IgD-negative memory B cell (primary cell): ENCODE measurements around the gene FNDC3B. TPM values are rescaled to one million over a fixed set of nuclear protein-coding genes. Genes with fewer than 3 reads are reported as not detected.

Source experiments
- H3K27ac Mint-ChIP-seq, 3 donors: one replicate each; pipeline ENCODE4 v1.8.0; 2020 to 2022; ENCODE audit warnings: mild to moderate bottlenecking in 3 of 3, mixed read lengths in 3 of 3, moderate library complexity in 1 of 3
- H3K27me3 Mint-ChIP-seq: one replicate; pipeline ENCODE4 v1.8.0; 2021; ENCODE audit warnings: mixed read lengths
- H3K36me3 Mint-ChIP-seq: one replicate; pipeline ENCODE4 v1.8.0; 2020; ENCODE audit warnings: mild to moderate bottlenecking, mixed read lengths
- H3K4me1 Mint-ChIP-seq, 3 donors: one replicate each; pipeline ENCODE4 v1.8.0; 2020 to 2022; ENCODE audit warnings: mixed read lengths in 3 of 3, mild to moderate bottlenecking in 1 of 3
- H3K4me3 Mint-ChIP-seq, 4 donors: one replicate each; pipeline ENCODE4 v1.8.0; 2020 to 2022; ENCODE audit warnings: mild to moderate bottlenecking in 4 of 4, mixed read lengths in 4 of 4, moderate library complexity in 3 of 4
- H3K9me3 Mint-ChIP-seq, 3 donors: one replicate each; pipeline ENCODE4 v1.8.0; 2020 to 2021; ENCODE audit warnings: mixed read lengths in 3 of 3, mild to moderate bottlenecking in 1 of 3
- polyA plus RNA-seq: library from polyadenylated mRNA; unstranded; fragments of 300-500 nt; fragmentation: Illumina TruSeq; gene quantifications from one replicate; pipeline ENCODE4 v1.2.3, GENCODE V29; 2021

The FNDC3B gene
- polyA plus RNA-seq, 1 donor from 2014 or later = 3.5 TPM

DNA sequence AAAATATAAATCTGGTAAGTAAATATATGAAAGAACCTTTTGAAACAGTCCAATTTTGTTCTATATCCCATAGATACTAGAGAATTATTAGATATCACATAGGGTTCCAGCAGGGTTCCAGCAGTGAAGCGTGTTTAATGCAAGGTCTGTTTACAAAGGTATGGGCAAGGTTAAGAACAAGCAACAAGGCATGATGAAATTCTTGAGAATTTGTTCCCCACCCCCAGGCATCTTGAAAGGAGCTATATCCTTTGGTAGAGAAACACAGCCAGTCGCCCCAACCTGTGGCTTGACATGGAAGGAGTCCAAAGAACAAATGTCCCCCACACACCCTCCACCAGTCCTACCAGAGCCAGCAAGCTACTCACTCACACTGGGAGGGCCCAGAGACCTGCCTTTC, 18.6 kb upstream of the FNDC3B start:
- H3K27ac Mint-ChIP-seq = no peak overlapping the region
- no peak overlapping the region for H3K4me3 Mint-ChIP-seq
- no peaks in the 10 kb centered on the region for H3K36me3 Mint-ChIP-seq
- no peaks in the 10 kb centered on the region for H3K27me3 Mint-ChIP-seq
- peaks cover 0 to 2% (median 0%) of the 10 kb centered on the region in 3 donors for H3K4me1 Mint-ChIP-seq
- H3K9me3 Mint-ChIP-seq = no peaks in the 10 kb centered on the region

DNA sequence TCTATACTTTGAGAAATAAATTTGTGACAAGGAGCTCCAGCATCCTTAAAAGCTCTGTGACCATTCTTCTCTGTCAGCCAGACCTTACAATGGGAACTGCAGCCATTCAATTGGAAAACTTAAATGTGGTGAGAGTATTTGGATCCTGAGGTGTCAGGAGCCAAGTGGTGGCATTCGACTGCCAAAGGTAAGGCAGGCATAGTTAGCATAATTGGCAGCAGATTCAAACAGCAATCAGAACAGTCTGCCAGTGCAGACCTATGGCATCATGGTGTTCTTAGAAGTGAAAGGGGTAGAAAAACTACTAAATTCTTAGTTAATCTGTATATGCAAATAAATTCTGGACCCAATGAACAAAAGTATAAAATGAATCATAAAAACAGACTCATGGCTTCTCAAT, 18.2 kb upstream of the FNDC3B start:
- H3K9me3 Mint-ChIP-seq = no peaks in the 10 kb centered on the region
- no peaks in the 10 kb centered on the region for H3K27me3 Mint-ChIP-seq
- H3K4me1 Mint-ChIP-seq = peaks cover 0 to 2% (median 0%) of the 10 kb centered on the region in 3 donors
- no peaks in the 10 kb centered on the region for H3K36me3 Mint-ChIP-seq
- H3K4me3 Mint-ChIP-seq = no peak overlapping the region
- H3K27ac Mint-ChIP-seq = no peak overlapping the region

DNA sequence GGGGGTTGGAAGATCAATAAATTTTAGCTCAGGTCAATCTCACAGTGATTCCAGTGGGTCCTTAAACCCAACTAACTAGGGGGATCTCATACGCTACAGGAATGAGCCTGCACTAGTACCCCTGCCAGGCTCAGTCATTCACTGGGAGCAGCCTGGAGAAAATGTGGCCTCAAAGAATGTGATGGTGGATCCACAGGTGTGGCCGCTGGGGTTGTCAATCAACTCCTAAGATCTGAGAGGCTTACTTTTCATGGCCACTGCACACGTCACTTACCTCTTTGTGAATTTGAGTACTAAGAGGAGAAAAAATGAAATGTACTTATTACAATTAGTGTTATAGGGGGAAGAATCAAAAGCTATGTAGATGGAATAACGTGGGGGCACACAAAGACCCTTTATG, 17.5 kb upstream of the FNDC3B start:
- no peak overlapping the region for H3K27ac Mint-ChIP-seq
- no peaks in the 10 kb centered on the region for H3K27me3 Mint-ChIP-seq

DNA sequence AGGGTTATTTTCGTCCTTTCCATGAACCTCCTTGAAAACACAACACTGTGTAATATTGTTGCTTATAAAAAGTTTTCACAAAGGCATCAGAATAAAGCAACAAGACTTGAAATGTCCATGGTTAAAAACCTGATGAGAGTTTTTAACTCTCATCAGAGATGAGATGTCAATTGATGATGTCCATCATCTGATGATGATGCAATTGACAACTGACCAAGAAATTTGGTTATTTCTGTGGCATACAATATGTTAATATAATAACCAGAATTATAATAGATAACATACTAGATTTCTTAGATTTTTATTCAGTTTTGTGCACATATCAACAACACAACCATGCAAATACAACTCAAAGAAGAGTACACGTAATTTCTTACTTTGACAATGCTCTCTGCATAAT, 15.5 kb upstream of the FNDC3B start:
- Mint-ChIP-seq H3K27me3 (peaks cover 3% of the 10 kb centered on the region), H3K9me3 (no peaks in the 10 kb centered on the region), H3K4me3 (no peak overlapping the region), H3K4me1 (peaks cover 0 to 2% (median 0%) of the 10 kb centered on the region in 3 donors), H3K36me3 (no peaks in the 10 kb centered on the region), H3K27ac (no peak overlapping the region)

More for the DNA sequence above, 17.5 kb upstream of the FNDC3B start:
- Mint-ChIP-seq H3K4me1 (peaks cover 0 to 2% (median 0%) of the 10 kb centered on the region in 3 donors), H3K4me3 (no peak overlapping the region), H3K9me3 (no peaks in the 10 kb centered on the region), H3K36me3 (no peaks in the 10 kb centered on the region)

DNA sequence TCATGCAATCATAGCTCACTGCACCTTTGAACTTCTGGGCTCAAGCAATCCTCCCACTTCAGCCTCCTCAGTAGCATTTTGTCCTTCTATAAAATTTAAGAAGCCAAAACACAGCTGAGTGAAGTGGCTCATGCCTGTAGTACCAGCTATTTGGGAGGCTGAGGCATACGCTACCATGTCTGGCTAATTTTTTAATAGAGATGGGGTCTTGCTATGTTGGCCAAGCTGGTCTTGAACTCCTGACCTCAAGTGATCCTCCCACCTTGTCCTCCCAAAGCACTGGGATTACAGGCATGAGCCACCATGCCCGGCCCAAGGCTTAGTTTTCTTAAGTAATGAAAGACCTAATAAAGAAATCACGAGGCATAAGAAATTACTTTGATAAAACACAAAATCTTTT, 14.7 kb upstream of the FNDC3B start:
- Mint-ChIP-seq H3K36me3 (no peaks in the 10 kb centered on the region), H3K4me1 (peaks cover 0 to 2% (median 0%) of the 10 kb centered on the region in 3 donors), H3K9me3 (no peaks in the 10 kb centered on the region), H3K4me3 (no peak overlapping the region), H3K27me3 (peaks cover 3% of the 10 kb centered on the region), H3K27ac (no peak overlapping the region)

DNA sequence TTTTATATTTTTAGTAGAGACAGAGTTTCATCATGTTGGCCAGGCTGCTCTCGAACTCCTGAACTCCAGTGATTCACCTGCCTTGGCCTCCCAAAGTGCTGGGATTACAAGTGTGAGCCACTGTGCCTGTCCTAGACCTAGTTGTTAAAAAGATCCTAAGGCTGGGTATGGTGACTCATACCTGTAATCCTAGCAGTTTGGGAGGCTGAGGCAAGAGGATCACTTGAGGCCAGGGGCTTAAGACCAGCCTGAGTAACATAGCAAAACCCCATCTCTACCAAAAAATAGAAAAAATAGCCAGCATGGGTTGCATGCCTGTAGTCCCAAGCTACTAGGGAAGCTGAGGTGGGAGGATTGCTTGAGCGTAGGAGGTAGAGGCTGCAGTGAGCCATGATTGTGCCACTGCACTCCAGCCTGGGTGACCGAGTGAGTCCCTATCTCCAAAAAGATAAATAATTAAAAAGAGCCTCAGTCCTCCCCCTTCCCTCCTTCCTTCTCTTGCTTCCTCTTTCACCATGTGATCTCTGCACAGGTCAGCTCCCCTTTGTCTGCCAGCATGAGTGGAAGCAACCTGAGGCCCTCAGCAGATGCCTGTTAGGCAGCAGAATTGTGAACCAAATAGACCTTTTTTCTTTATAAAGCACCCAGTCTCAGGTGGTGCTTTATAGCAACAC, 9.8 kb upstream of the FNDC3B start:
- Mint-ChIP-seq H3K27ac (peak overlapping the region in 1 of 3 donors; percentile 18), H3K9me3 (peaks cover 0 to 3% (median 0%) of the 10 kb centered on the region in 3 donors), H3K27me3 (peaks cover 18% of the 10 kb centered on the region), H3K4me1 (no peaks in the 10 kb centered on the region), H3K4me3 (no peak overlapping the region), H3K36me3 (no peaks in the 10 kb centered on the region)

DNA sequence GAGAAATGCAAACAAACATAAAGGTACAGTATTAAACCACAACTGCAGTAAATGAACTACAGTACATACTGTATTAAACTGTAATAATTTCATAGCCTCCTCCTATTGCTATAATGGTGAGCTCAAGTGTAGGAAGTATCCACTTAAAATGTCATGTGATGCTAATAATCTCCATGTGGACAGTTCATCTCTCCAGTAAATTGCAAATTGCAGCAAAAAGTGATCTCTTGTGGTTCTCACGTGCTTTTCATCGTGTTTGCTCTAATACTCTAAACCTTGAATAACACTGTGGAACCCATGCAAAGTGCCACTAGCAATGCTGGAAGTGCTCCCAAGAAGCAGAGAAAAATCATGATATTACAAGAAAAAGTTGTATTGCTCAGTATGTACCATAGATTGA, 9.2 kb upstream of the FNDC3B start:
- H3K27ac Mint-ChIP-seq = no peak overlapping the region
- no peaks in the 10 kb centered on the region for H3K36me3 Mint-ChIP-seq
- peaks cover 0 to 1% (median 0%) of the 10 kb centered on the region in 3 donors for H3K4me1 Mint-ChIP-seq
- peaks cover 0 to 5% (median 0%) of the 10 kb centered on the region in 3 donors for H3K9me3 Mint-ChIP-seq
- no peak overlapping the region for H3K4me3 Mint-ChIP-seq
- peaks cover 21% of the 10 kb centered on the region for H3K27me3 Mint-ChIP-seq

DNA sequence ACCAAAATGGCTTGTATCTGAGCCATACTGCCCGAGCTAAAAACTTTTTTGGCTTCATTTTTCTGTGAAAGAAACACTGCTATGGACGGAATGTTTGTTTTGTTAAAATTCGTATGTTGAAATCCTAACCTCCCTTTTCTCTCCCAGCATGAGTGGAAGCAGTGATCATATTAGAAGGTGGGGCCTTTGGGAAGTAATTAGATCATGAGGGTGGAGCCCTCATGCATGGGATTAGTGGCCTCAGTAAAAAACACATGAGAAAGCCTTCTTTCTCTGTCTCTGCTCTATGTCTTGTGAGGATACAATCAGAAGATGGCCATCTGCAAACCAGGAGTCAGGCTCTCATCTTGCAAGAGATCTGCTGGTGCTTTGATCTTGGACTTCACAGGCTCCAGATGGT, 7.4 kb upstream of the FNDC3B start:
- Mint-ChIP-seq H3K4me3 (no peak overlapping the region), H3K4me1 (peaks cover 0 to 1% (median 1%) of the 10 kb centered on the region in 3 donors), H3K9me3 (peaks cover 0 to 5% (median 0%) of the 10 kb centered on the region in 3 donors), H3K27ac (no peak overlapping the region), H3K27me3 (peaks cover 24% of the 10 kb centered on the region), H3K36me3 (no peaks in the 10 kb centered on the region)

DNA sequence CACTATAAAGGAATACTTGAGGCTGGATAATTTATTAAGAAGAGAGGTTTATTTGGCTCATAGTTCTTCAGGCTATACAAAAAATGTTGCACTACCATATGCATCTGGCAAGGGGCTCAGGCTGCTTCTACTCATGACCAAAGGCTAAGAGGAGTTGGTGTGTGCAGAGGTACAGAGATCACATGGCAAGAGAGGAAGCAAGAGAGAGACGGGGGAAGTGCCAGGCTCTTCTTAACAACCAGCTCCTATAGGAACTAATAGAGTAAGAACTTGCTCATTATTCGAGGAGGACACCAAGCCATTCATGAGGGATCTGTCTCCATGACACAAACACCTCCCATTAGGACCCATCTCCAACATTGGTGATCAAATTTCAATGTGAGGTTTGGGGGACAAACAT, 6.0 kb upstream of the FNDC3B start:
- Mint-ChIP-seq H3K36me3 (peaks cover 2% of the 10 kb centered on the region), H3K4me1 (peaks cover 0 to 1% (median 1%) of the 10 kb centered on the region in 3 donors), H3K27ac (peak overlapping the region in 1 of 3 donors; percentile 23), H3K9me3 (peaks cover 0 to 5% (median 0%) of the 10 kb centered on the region in 3 donors), H3K4me3 (no peak overlapping the region), H3K27me3 (peaks cover 24% of the 10 kb centered on the region)

DNA sequence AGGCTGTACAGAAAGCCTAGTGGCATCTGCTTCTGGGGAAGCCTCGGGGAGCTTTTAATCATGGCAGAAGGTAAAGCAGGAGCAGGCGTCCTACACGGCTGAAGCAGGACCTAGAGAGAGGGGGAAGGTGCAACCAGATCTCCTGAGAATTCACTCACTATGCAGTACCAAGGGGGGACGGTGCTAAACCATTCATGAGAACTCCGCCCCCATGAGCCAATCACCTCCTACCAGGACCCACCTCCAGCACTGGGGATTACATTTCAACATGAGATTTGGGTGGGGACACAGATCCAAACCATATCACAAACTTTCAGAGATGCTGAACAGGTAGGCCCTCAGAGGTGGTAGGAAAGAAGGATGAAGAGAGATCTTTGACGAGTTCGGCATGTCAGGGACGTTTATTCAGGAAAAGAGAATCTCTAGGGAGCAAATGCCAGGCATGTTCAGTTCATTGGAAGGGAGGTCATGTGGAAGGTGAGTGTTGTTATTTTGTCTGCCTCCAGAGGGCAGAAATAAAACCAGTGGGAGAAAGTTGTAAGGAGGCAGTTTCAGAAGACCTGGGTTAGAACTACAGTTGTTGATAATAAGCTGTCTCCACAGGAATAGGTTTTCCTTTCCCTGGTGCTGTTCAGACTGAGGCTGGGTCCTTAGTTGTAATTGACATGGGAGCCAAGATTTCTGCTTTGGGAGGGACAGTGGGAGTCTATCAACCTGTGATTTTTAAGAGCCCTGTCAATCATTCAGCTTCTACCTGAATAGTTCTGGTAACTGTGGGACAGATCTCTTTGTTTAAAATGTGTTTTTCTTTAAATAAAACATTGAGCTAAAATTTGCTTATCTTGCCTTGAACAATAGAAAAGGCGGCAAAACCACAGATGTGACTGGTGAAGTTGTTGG, 4.3 kb upstream of the FNDC3B start:
- Mint-ChIP-seq H3K9me3 (peaks cover 0 to 5% (median 0%) of the 10 kb centered on the region in 3 donors), H3K27ac (no peak overlapping the region), H3K27me3 (peaks cover 22% of the 10 kb centered on the region), H3K36me3 (peaks cover 4% of the 10 kb centered on the region), H3K4me1 (peaks cover 1 to 6% (median 4%) of the 10 kb centered on the region in 3 donors), H3K4me3 (peak overlapping the region in 1 of 4 donors; percentile 20)

DNA sequence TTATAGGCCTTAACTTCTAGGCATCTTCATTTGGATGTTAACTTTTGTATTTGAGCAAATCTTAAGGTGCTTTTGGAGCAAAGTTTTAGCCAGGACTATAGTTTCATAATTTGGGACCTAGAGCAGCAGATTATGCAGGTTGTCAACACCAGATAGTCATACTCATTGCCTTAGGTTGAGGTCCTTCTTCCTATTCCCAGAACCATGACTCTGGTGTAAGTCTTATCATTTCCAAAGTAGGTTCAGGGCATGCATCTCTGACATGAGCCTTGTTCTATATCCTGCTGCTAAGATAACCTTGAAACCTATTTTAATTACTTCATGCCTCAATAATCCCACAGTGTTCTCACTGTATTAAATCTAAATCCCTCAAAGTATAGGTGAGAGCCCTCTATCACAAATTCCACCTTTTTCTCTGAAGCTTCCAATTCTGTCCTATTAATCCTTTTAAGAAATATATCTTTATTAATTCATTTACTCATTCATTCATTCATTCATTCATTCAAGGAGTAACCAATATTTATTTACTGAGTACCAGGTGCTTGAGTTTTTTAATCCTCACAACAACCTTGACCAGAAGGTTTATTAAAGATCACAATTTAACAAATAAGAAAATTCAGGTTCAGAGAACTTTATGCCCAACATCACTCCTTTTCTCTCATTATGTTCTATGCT, 2.7 kb upstream of the FNDC3B start:
- no peak overlapping the region for H3K27ac Mint-ChIP-seq
- peaks cover 4% of the 10 kb centered on the region for H3K36me3 Mint-ChIP-seq
- H3K9me3 Mint-ChIP-seq = peaks cover 0 to 5% (median 0%) of the 10 kb centered on the region in 3 donors
- H3K4me3 Mint-ChIP-seq = no peak overlapping the region
- peaks cover 22% of the 10 kb centered on the region for H3K27me3 Mint-ChIP-seq
- peaks cover 3 to 6% (median 4%) of the 10 kb centered on the region in 3 donors for H3K4me1 Mint-ChIP-seq

DNA sequence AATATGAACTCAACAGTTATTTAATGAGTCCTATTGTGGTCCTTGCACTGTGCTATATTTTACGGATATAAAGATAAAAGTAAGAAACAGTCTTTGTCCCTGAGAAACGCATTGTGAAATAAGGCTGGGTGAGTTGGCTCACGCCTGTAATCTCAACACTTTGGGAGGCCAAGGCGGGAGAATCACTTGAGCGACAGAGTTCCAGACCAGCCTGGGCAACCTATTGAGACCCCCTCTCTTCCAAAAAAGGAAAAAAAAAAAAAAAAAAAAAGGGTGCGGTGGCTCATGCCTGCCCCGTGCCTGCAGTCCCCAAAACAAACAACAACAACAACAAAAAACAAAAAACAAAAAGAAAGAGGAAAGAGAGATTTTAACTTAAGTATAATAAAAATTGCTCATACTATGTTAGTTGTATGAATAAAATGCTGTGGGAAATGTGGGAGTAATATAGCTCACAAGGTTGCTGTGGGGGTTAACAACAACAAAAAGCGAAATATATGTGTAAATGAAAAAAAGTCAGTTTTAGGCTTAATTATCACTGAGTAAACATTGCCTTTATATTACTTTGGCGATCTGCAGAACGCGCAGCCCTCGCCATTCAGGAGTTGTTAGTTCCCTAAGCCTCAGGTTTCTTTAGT, 461 bp upstream of the FNDC3B start:
- Mint-ChIP-seq H3K9me3 (peaks cover 0 to 2% (median 0%) of the 10 kb centered on the region in 3 donors), H3K27me3 (peaks cover 10% of the 10 kb centered on the region), H3K36me3 (peaks cover 4% of the 10 kb centered on the region), H3K27ac (peak overlapping the region; percentile 66 to 96 (median 92)), H3K4me3 (peak overlapping the region; percentile 96 to 98 (median 97)), H3K4me1 (peaks cover 3 to 6% (median 4%) of the 10 kb centered on the region in 3 donors)

DNA sequence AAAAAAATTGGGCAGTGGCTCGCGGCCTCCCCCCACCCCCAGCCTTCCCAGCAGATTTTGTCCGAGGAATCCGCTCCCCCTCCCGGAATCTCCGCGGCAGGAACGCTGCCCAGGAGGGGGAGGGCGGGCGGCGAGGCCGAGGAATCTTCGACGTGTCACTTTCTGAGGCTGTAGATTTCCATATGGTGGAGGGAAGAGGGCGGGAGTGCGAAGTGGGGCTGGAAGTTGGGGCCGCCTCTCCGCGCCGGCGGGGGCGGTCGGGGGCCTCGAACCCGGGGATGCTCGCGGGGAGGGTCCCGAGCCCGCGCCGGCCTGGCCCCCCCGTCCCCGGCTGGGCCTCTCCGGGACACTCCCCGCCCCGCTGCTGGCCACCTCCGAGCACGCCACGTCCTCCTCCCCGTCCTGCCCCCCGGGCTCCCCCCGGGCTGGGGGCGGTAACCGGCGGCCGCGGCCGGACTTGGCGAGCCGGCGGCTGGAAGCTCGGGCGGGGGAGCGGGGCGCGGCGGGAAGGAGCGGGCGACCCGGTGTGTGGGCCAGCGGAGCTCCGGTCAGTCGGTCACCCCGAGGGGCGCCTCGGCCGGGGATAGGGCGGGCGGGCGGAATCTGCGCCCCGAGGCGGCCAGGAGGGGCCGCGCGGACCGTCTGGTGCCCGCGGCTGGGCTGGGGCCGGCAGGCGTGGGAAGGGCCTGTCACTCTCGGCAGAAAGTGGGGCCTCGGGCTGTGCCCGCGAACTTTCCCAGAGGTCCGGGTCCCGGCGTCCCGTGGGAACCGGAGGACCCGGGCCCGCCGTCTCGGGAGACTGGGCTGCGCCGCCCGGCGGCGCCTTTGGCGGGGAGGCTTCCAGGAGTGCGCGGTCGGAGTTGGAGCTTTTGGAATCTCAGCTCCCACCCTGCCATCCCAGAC, 951 bp downstream of the FNDC3B start:
- peaks cover 2 to 6% (median 3%) of the 10 kb centered on the region in 3 donors for H3K4me1 Mint-ChIP-seq
- H3K36me3 Mint-ChIP-seq = peaks cover 4% of the 10 kb centered on the region
- H3K9me3 Mint-ChIP-seq = no peaks in the 10 kb centered on the region
- H3K27ac Mint-ChIP-seq = peak overlapping the region in 1 of 3 donors; percentile 92
- H3K4me3 Mint-ChIP-seq = peak overlapping the region; percentile 96 to 98 (median 97)
- H3K27me3 Mint-ChIP-seq = peaks cover 6% of the 10 kb centered on the region
